Putamen (tissue), 1 donor: ENCODE measurements around the gene VPS16.
"Not testable (repeated sequence)": the region's sequence is repeated elsewhere in the genome, so short reads cannot be mapped to it uniquely, and the experiment has no call there.

Source experiments
- DNase-seq: peaks from one replicate; pipeline ENCODE4 v3.0.0-alpha.2; 2016; ENCODE audit warnings: low spot score

VPS16 gene

GRCh38 chr20:2807019-2807418 lies 33.5 kb upstream of the VPS16 start:
- DNase-seq: no peak

- not testable (repeated sequence) for DNase-seq
These were observed 32.6 kb upstream of the VPS16 start for GRCh38 chr20:2807929-2808328.

- DNase-seq: no peak
These were observed 30.9 kb upstream of the VPS16 start for GRCh38 chr20:2809690-2810089.

GRCh38 chr20:2812189-2812588 lies 28.4 kb upstream of the VPS16 start:
- DNase-seq: no peak

GRCh38 chr20:2814076-2814475 lies 26.5 kb upstream of the VPS16 start:
- DNase-seq: no peak

- DNase-seq: no peak
These were observed 25.9 kb upstream of the VPS16 start, which contains the start of gene C20orf141 for GRCh38 chr20:2814587-2815051. TSS of gene C20orf141 (plus strand) at chr20:2814987. CDS start at chr20:2815185, 198 bp downstream.

- DNase-seq: no peak
These were observed 25.2 kb upstream of the VPS16 start for GRCh38 chr20:2815242-2815900.

- DNase-seq: no peak
These were observed 24.4 kb upstream of the VPS16 start, which contains the start of gene TMEM239 for GRCh38 chr20:2816030-2816582. TSS of gene TMEM239 (plus strand) at chr20:2816364. CDS start at chr20:2816555, 191 bp downstream.

- no peak for DNase-seq
These were observed 23.8 kb upstream of the VPS16 start for GRCh38 chr20:2816583-2817340.

GRCh38 chr20:2817341-2817726 lies 23.2 kb upstream of the VPS16 start:
- DNase-seq: no peak

GRCh38 chr20:2817891-2818595 lies 22.5 kb upstream of the VPS16 start:
- DNase-seq: no peak

- DNase-seq: no peak
These were observed 20.3 kb upstream of the VPS16 start for GRCh38 chr20:2820084-2820895.

- DNase-seq: no peak
These were observed 19.4 kb upstream of the VPS16 start for GRCh38 chr20:2820896-2821869.

- no peak for DNase-seq
These were observed 18.5 kb upstream of the VPS16 start for GRCh38 chr20:2822073-2822472.

GRCh38 chr20:2825761-2826160 lies 14.8 kb upstream of the VPS16 start:
- no peak for DNase-seq

- no peak for DNase-seq
These were observed 13.9 kb upstream of the VPS16 start for GRCh38 chr20:2826655-2827054.

GRCh38 chr20:2829376-2829775 lies 11.2 kb upstream of the VPS16 start:
- no peak for DNase-seq

GRCh38 chr20:2831206-2831605 lies 9.3 kb upstream of the VPS16 start:
- DNase-seq: not testable (repeated sequence)

GRCh38 chr20:2833761-2834160 lies 6.8 kb upstream of the VPS16 start:
- no peak for DNase-seq

- no peak for DNase-seq
These were observed 6.0 kb upstream of the VPS16 start for GRCh38 chr20:2834401-2835110.
